ENCODE results near the gene CCDC85C.

The CCDC85C gene

GRCh38 chr14:99544991-99545390, 59.0 kb downstream of the CCDC85C start:
- Histone ChIP-seq H3K4me1 (no peaks in the 10 kb centered on the region), H3K27me3 (no peaks in the 10 kb centered on the region), H3K9me3 (no peaks in the 10 kb centered on the region), H3K36me3 (no peaks in the 10 kb centered on the region), H3K4me3 (no peak overlapping the region), H3K27ac (no peak overlapping the region)
- intact Hi-C loops (cut with DNase I; ENCODE audit: low total_unique reads), result no loop called here
- no peak for TF ChIP-seq CTCF (IDR thresholded peaks at IDR 0.05)
- no peak for DNase-seq

- H3K27me3 ChIP-seq, result no peaks in the 10 kb centered on the region
- no peaks in the 10 kb centered on the region for H3K9me3 ChIP-seq
- DNase-seq, result no peak
- no peak overlapping the region for H3K27ac ChIP-seq
- TF ChIP-seq CTCF (IDR thresholded peaks at IDR 0.05), result no peak
- no peaks in the 10 kb centered on the region for H3K36me3 ChIP-seq
- no peaks in the 10 kb centered on the region for H3K4me1 ChIP-seq
- no peak overlapping the region for H3K4me3 ChIP-seq
- intact Hi-C loops (cut with DNase I; ENCODE audit: low total_unique reads), result no loop called here
These were observed 60.0 kb downstream of the CCDC85C start for GRCh38 chr14:99543985-99544384.

GRCh38 chr14:99543370-99543769, 60.6 kb downstream of the CCDC85C start:
- Histone ChIP-seq H3K4me3 (no peak overlapping the region), H3K4me1 (no peaks in the 10 kb centered on the region), H3K36me3 (no peaks in the 10 kb centered on the region), H3K27me3 (peaks cover 0 to 4% of the 10 kb centered on the region in 2 donors), H3K27ac (no peak overlapping the region), H3K9me3 (no peaks in the 10 kb centered on the region)
- DNase-seq, result no peak
- no peak for TF ChIP-seq CTCF (IDR thresholded peaks at IDR 0.05)
- intact Hi-C loops (cut with DNase I; ENCODE audit: low total_unique reads), result no loop called here

GRCh38 chr14:99542566-99542965, 61.4 kb downstream of the CCDC85C start:
- intact Hi-C loops (cut with DNase I; ENCODE audit: low total_unique reads), result no loop called here

GRCh38 chr14:99541677-99542470, 62.1 kb downstream of the CCDC85C start:
- H3K4me1 ChIP-seq, result no peaks in the 10 kb centered on the region

More at GRCh38 chr14:99542566-99542965, 61.4 kb downstream of the CCDC85C start:
- no peak overlapping the region for H3K4me3 ChIP-seq
- no peaks in the 10 kb centered on the region for H3K36me3 ChIP-seq
- peaks cover 0 to 12% of the 10 kb centered on the region in 2 donors for H3K27me3 ChIP-seq
- H3K9me3 ChIP-seq, result no peaks in the 10 kb centered on the region
- DNase-seq, result no peak
- H3K27ac ChIP-seq, result no peak overlapping the region
- TF ChIP-seq CTCF (IDR thresholded peaks at IDR 0.05), result no peak
- no peaks in the 10 kb centered on the region for H3K4me1 ChIP-seq

More at GRCh38 chr14:99541677-99542470, 62.1 kb downstream of the CCDC85C start:
- intact Hi-C loops (cut with DNase I; ENCODE audit: low total_unique reads), result no loop called here
- no peak for TF ChIP-seq CTCF (IDR thresholded peaks at IDR 0.05)
- Histone ChIP-seq H3K36me3 (no peaks in the 10 kb centered on the region), H3K4me3 (no peak overlapping the region), H3K27ac (no peak overlapping the region), H3K9me3 (no peaks in the 10 kb centered on the region), H3K27me3 (peaks cover 0 to 16% of the 10 kb centered on the region in 2 donors)
- no peak for DNase-seq

Data from tibial artery (tissue), 4 donors.